B cell (primary cell): ENCODE results near the gene FYN. TPM values are rescaled to one million over a fixed set of nuclear protein-coding genes. Genes with fewer than 3 reads are reported as not detected.

ENCODE experiments used
- ATAC-seq: fragments of 200-7000 bp; cut with Tn5 transposase; one replicate; pipeline ENCODE4 v1.10.0; 2021; ENCODE audit warnings: low read depth, mild to moderate bottlenecking, moderate number of reproducible peaks, moderate library complexity
- CTCF ChIA-PET: fragments of 350-600 bp; sonication (Branson Sonifier 250); formaldehyde crosslinking; loops from one replicate; lab custom pipeline; 2021; ENCODE audit warnings: antibody characterized with exemption, inconsistent platforms; lab: Charles Lee
- POLR2A ChIA-PET: fragments of 350-600 bp; sonication (Branson Sonifier 250); formaldehyde crosslinking; loops from one replicate; lab custom pipeline; 2021; ENCODE audit warnings: antibody characterized with exemption; lab: Charles Lee
- DNase-seq: peaks from one replicate; pipeline ENCODE4 v3.0.0; 2013
- H2AFZ ChIP-seq: 2 replicates; pipeline ENCODE4 v1.6.1; 2012; ENCODE audit warnings: mild to moderate bottlenecking, low read depth, low read length; ENCODE audit not compliant: insufficient read depth, poor library complexity, severe bottlenecking
- H3K27ac ChIP-seq, 2 donors: 1 replicate in 1 of 2; 2 replicates in 1 of 2; pipeline ENCODE4 v1.5.1; 2012 to 2013; ENCODE audit warnings: low read length in 2 of 2, mild to moderate bottlenecking in 2 of 2, moderate library complexity in 1 of 2
- H3K27me3 ChIP-seq, 4 experiments: fragments of 200-600 bp in 1 of 4; sonication (generic) in 1 of 4; replicated peaks in 1 of 4; 1 replicate in 2 of 4; 2 replicates in 2 of 4; pipeline versions ENCODE4 v1.6.1 to v1.7.0; 2013 to 2016; ENCODE audit warnings: low read length in 3 of 4, mild to moderate bottlenecking in 2 of 4, mixed read lengths in 1 of 4, moderate library complexity in 1 of 4; ENCODE audit not compliant: insufficient read depth in 4 of 4, control insufficient read depth in 3 of 4; ENCODE audit errors: control extremely low read depth in 1 of 4
- H3K36me3 ChIP-seq, 2 experiments: replicated peaks in 1 of 2; 1 replicate in 1 of 2; 2 replicates in 1 of 2; pipeline versions ENCODE4 v1.6.1 to v1.7.1; 2013; ENCODE audit warnings: low read length in 1 of 2; ENCODE audit not compliant: insufficient read depth in 2 of 2, control insufficient read depth in 1 of 2; ENCODE audit errors: control extremely low read depth in 1 of 2, extremely low read depth in 1 of 2
- H3K4me1 ChIP-seq, 2 donors: fragments of 200-600 bp in 1 of 2; sonication (generic) in 1 of 2; 1 replicate in 1 of 2; 2 replicates in 1 of 2; pipeline versions ENCODE4 v1.5.1 to v1.6.1; 2013 to 2017; ENCODE audit warnings: low read length in 2 of 2; ENCODE audit not compliant: control insufficient read depth in 2 of 2, insufficient read depth in 2 of 2
- H3K4me2 ChIP-seq: replicated peaks from 2 replicates; pipeline ENCODE3; 2012; ENCODE audit warnings: mild to moderate bottlenecking, low read depth, low read length; ENCODE audit not compliant: poor library complexity, severe bottlenecking
- H3K4me3 ChIP-seq, 5 experiments: fragments of 200-600 bp in 1 of 5; sonication (generic) in 1 of 5; 1 replicate in 3 of 5; 2 replicates in 2 of 5; pipeline versions ENCODE4 v1.5.1 to v1.7.0; 2011 to 2016; ENCODE audit warnings: low read length in 4 of 5, mild to moderate bottlenecking in 4 of 5, low read depth in 2 of 5, control low read depth in 1 of 5, moderate library complexity in 1 of 5; ENCODE audit not compliant: insufficient read depth in 1 of 5; ENCODE audit errors: control extremely low read depth in 1 of 5, extremely low read depth in 1 of 5
- H3K79me2 ChIP-seq: fragments of 200-600 bp; sonication (generic); one replicate; pipeline ENCODE4 v1.6.0; 2016; ENCODE audit warnings: low read length; ENCODE audit not compliant: control insufficient read depth, insufficient read depth
- H3K9ac ChIP-seq: fragments of 200-600 bp; sonication (generic); 2 replicates; pipeline ENCODE4 v1.6.1; 2017; ENCODE audit warnings: mild to moderate bottlenecking, low read length, moderate library complexity
- H3K9me3 ChIP-seq, 3 donors: one replicate each; pipeline versions ENCODE4 v1.6.1 to v1.7.1; 2013; ENCODE audit warnings: low read length in 2 of 3; ENCODE audit not compliant: control insufficient read depth in 2 of 3, insufficient read depth in 1 of 3; ENCODE audit errors: control extremely low read depth in 1 of 3
- H4K20me1 ChIP-seq: 2 replicates; pipeline ENCODE4 v1.6.0; 2012; ENCODE audit warnings: mild to moderate bottlenecking, low read length; ENCODE audit not compliant: insufficient read depth, control insufficient read depth, poor library complexity, severe bottlenecking
- H3K27ac Mint-ChIP-seq: one replicate; pipeline ENCODE4 v1.8.0; 2021; ENCODE audit warnings: mixed read lengths
- H3K27me3 Mint-ChIP-seq: one replicate; pipeline ENCODE4 v1.8.0; 2021; ENCODE audit warnings: mixed read lengths
- H3K4me1 Mint-ChIP-seq: one replicate; pipeline ENCODE4 v1.8.0; 2021; ENCODE audit warnings: mixed read lengths
- H3K4me3 Mint-ChIP-seq: one replicate; pipeline ENCODE4 v1.8.0; 2021; ENCODE audit warnings: mixed read lengths
- H3K9me3 Mint-ChIP-seq: one replicate; pipeline ENCODE4 v1.8.0; 2022; ENCODE audit warnings: mixed read lengths; ENCODE audit not compliant: insufficient read depth
- CTCF ChIP-seq: fragments of 200-600 bp; IDR thresholded peaks from one replicate; pipeline ENCODE4 v1.8.0; 2022; ENCODE audit warnings: antibody characterized with exemption, mild to moderate bottlenecking
- EZH2 ChIP-seq: IDR thresholded peaks from 2 replicates; pipeline ENCODE4 v1.6.1; 2012; ENCODE audit warnings: borderline replicate concordance, low read depth, mild to moderate bottlenecking, moderate library complexity, low read length; ENCODE audit not compliant: insufficient read depth, poor library complexity, severe bottlenecking
- WGBS: methylation state at CpG from one replicate; pipeline ENCODE4 v1.1.5; 2013; ENCODE audit warnings: missing lambda C conversion rate; ENCODE audit not compliant: insufficient coverage; 5-methylcytosine and 5-hydroxymethylcytosine counted together
- intact Hi-C: fragments of 100-400 bp; cut with micrococcal nuclease; formaldehyde crosslinking; loops from one replicate; pipeline ENCODE4 v1.10.0; 2022
- polyA plus RNA-seq: library from polyadenylated mRNA; depleted of rRNA; stranded (reverse); fragments of >200 nt; gene quantifications from 2 replicates; pipeline ENCODE4 v1.2.3, GENCODE V29; 2012
- total RNA-seq, 2 donors: library from RNA; stranded (reverse); fragments of 120-200 nt in 1 of 2; gene quantifications; 1 replicate in 1 of 2; 2 replicates in 1 of 2; pipeline versions ENCODE4 v1.2.3 to v1.2.4, GENCODE V29; 2013 to 2022

Gene FYN
- total and polyA plus RNA-seq, 2 donors (not counting 1 experiment from before 2014, with no cell fraction given), result 54.1 to 94.0 TPM

GRCh38 chr6:111651185-111652034 lies 221.8 kb downstream of the FYN start:
- no peak overlapping the region for H3K4me3 ChIP-seq
- H2AFZ ChIP-seq, result no peak overlapping the region
- H3K27me3 ChIP-seq, result no peaks in the 10 kb centered on the region
- ChIA-PET POLR2A (no interaction called here), CTCF (no interaction called here)
- H3K9ac ChIP-seq, result no peak overlapping the region
- no peaks in the 10 kb centered on the region for H3K36me3 ChIP-seq
- WGBS, result 87% methylated on average over 11 of the region's 13 CpGs
- Mint-ChIP-seq H3K9me3 (no peaks in the 10 kb centered on the region), H3K4me3 (no peak overlapping the region), H3K27ac (no peak overlapping the region), H3K4me1 (no peaks in the 10 kb centered on the region), H3K27me3 (no peaks in the 10 kb centered on the region)
- intact Hi-C loops, result no loop called here
- H4K20me1 ChIP-seq, result no peaks in the 10 kb centered on the region
- DNase-seq (no peak), ATAC-seq (no peak)
- H3K4me2 ChIP-seq, result no peak overlapping the region
- no peak overlapping the region for H3K27ac ChIP-seq
- no peaks in the 10 kb centered on the region for H3K9me3 ChIP-seq
- no peaks in the 10 kb centered on the region for H3K4me1 ChIP-seq
- no peaks in the 10 kb centered on the region for H3K79me2 ChIP-seq
- no peak for TF ChIP-seq EZH2
- no peak for TF ChIP-seq CTCF

- Histone ChIP-seq H2AFZ (no peak overlapping the region), H3K9me3 (peaks cover 0 to 1% (median 0%) of the 10 kb centered on the region in 3 donors), H3K9ac (no peak overlapping the region), H3K4me2 (no peak overlapping the region), H3K36me3 (no peaks in the 10 kb centered on the region), H3K79me2 (no peaks in the 10 kb centered on the region), H4K20me1 (no peaks in the 10 kb centered on the region), H3K4me1 (no peaks in the 10 kb centered on the region), H3K4me3 (no peak overlapping the region), H3K27me3 (no peaks in the 10 kb centered on the region), H3K27ac (no peak overlapping the region)
- Mint-ChIP-seq H3K4me1 (no peaks in the 10 kb centered on the region), H3K4me3 (no peak overlapping the region), H3K9me3 (no peaks in the 10 kb centered on the region), H3K27ac (no peak overlapping the region), H3K27me3 (no peaks in the 10 kb centered on the region)
- POLR2A ChIA-PET, result no interaction called here
- ATAC-seq (no peak), DNase-seq (no peak)
- WGBS, result 80% methylated on average over 6 of the region's 9 CpGs
- TF ChIP-seq CTCF, result no peak
- CTCF ChIA-PET, result no interaction called here
- intact Hi-C loops, result no loop called here
Measured at GRCh38 chr6:111650049-111650448, 223.2 kb downstream of the FYN start.
